ENCODE data around the gene TBC1D10A. TPM values are rescaled to one million over a fixed set of nuclear protein-coding genes. Genes with fewer than 3 reads are reported as not detected.

The TBC1D10A gene
- total RNA-seq, 1 donor from 2014 or later = 10.6 TPM

DNA sequence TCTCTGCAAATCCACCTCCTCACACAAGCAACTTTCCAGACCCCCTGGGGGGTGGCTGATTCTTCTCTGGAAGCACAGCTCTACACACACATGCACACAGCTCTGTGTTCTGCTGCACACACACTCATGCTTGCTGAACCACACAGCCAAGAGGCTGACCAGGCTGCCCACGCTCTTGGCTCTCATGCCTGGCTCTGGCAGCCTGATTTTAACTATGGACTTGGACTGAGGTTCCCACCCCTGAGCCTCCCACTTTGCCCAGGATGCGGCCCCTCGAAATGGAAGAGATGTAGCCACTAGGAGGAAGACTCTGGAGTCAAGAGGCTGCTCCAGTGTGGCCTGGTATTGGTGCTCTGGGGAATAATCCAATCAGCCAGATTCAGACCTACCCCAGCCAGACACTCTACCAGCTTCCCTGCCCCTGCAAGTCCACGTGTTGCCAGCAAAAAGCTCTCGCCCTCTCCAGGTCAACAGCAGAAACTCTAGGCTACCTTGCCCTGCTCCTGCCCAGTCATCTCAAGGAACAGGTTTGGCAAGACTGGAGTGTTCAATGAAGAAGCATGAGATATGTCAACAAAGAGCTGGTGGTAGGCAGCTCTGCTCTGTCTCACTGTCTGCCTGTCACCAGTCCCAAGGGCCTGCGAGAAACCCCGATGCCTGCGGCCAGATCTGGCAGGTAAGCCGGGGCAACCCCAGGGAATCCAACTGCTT is 28.6 kb downstream of the TBC1D10A start:
- DNase-seq = no peak

DNA sequence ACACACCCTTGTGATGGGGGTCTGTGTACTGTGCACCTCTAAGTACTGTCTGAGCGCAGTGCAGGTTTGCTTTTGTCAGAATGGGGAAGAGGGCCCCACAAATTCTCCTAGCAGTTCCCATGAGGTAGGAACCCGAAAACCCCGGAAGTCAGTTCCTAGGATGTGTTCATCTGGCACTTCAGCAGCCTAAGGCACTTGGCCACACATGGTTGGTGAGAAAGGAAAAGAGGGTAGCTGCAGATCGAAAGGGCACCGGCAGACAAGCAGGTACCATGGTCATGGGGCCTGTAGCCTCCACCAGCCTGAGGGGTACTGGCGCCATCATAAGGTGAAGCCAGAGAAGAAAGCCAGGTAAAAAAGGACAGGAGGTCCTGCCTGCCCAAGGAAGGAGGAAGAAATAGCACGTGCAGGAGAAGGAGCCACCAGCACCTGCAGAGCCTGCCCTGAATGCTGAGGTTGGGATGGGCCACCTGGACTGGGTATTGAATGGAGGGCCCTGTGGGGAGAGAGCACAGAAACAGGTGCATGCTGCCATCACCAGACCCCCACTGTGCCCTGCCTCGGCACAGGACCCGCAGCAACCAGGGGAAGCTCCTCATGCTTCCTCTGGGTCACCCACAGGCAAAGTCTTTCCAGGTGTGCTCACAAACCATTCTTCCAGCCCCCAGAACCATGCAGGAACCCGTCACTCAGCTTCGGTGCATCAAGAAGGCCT is 29.3 kb downstream of the TBC1D10A start:
- no peak for DNase-seq

DNA sequence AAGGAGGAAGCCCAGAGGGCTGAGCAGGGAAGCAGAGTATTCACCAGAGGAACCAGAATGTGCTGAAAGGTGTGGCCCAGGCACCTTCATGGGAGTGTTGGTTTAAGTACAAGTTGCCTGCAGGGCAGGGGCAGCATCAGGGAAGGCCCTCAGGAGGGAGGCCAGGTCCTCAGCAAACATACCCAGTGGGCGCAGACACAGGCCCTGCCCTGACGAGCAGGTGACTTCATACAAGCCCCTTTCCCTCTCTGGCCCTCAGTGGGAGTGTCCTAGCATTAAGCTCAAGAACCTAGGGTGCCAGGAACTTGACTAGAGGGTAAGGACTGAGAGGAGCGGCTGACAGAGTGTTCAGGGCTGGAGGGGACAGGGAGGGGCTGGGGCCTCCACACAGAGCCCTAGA is 29.9 kb downstream of the TBC1D10A start:
- no peak for DNase-seq

GRCh38 chr22:30296324-30296723 is 30.4 kb downstream of the TBC1D10A start:
- no peak for DNase-seq

GRCh38 chr22:30295576-30295975 is 31.2 kb downstream of the TBC1D10A start:
- no peak for DNase-seq

GRCh38 chr22:30294830-30295229 is 31.9 kb downstream of the TBC1D10A start:
- DNase-seq = no peak

GRCh38 chr22:30294066-30294465 is 32.7 kb downstream of the TBC1D10A start:
- DNase-seq = no peak

GRCh38 chr22:30293026-30293425 is 33.7 kb downstream of the TBC1D10A start:
- DNase-seq = no peak

DNA sequence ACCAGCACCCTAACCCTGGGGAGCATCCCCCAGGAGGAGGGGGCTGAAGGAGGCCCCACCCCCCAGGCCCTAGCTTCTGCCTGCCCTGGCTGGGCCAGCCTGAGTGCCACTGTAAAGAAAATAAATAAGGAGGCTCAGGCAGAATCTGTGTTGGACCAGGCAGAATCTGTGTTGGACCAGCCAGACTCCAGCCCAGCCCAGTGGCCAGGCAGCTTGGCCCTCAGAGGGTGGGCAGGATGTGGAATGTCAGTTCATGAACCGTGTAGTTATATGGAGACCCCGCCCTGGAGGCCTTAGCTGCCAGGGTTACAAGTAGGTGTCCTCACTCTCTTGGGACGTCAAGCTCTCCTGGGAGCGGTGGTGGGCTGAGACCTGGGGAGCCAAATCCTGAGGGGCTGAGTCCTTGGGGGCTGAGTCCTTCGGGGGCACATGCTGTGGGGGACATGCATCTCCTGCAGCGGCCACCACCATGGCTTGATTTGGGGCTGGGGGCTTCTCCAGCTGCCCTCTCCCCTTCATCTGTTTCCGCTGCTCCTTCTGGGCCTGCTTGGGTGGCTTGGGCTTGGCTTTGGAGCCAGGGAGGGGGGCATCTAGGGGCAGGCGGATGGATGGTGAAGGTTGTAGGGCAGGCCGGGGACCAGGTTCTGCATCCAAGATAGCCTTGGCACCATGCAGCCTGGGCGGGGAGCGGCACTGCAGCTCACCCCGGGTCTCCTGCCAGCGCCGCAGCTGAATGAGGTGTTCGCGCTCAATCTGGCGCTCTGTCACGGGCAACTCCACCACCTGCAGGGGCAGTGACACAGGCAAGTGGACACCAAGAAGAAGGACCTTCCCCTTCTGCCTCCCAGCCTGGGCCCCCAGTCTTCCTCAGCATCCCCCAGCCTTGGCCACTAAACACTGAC is 34.4 kb downstream of the TBC1D10A start:
- DNase-seq = no peak

GRCh38 chr22:30291058-30291892 is 35.5 kb downstream of the TBC1D10A start:
- DNase-seq = peak; percentile 96

DNA sequence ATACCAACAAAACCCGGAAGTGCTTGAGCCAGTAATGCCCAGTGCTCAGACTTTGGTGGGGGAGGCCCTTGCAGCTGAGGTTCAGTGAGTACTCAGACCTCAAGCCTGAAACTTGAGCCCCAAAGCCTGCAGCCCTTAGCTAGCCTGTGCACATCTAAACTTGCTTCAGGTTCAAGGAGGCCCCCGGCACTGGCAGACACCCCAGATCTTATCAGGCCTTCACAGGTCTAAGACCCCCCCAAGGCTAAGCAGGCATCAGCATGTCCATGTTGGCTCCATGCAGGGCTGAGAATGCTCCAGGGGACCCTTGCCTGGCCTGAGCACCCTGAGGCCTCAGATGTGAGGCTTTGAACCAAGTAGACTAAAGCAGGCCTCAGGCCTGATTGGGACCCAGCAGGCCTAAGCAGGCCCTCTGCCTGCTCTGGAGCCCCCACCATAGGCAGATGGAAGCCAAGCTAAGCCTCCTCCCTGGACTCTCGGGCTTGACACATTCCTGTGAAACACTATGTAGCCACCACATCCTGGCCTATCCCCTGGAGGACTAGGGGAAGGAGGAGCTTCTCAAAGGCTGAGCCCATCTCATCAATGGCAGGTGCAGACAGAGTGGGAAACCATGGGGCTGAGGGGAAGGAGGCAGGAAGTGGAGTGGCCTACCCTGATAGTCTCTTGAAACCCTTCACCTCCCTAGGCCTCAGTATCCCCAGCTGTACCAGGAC is 36.2 kb downstream of the TBC1D10A start:
- peak; percentile 76 for DNase-seq

DNA sequence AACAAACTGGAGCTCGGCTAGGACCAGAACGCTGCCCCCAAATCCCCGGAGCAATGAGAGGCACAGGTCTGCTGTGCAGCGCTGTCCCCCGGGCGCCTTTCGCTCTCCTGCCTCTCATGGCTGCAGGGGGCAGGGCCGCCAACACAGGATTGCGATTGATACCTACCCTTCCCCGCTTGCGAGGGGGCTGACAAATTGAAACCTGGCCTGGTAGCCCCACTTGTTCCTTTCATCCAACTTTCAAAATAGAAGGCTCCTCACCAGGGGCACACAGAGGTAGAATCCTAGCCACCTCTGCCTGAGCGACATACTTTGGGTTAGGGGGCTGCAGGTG is 36.8 kb downstream of the TBC1D10A start:
- DNase-seq = no peak

- DNase-seq = peak; percentile 97
These were observed 37.4 kb downstream of the TBC1D10A start, which contains the start of gene CASTOR1 for GRCh38 chr22:30289141-30289979. Gene CASTOR1, minus strand, starts transcription at chr22:30289505. Its CDS starts 8 bp downstream, at chr22:30289497.

DNA sequence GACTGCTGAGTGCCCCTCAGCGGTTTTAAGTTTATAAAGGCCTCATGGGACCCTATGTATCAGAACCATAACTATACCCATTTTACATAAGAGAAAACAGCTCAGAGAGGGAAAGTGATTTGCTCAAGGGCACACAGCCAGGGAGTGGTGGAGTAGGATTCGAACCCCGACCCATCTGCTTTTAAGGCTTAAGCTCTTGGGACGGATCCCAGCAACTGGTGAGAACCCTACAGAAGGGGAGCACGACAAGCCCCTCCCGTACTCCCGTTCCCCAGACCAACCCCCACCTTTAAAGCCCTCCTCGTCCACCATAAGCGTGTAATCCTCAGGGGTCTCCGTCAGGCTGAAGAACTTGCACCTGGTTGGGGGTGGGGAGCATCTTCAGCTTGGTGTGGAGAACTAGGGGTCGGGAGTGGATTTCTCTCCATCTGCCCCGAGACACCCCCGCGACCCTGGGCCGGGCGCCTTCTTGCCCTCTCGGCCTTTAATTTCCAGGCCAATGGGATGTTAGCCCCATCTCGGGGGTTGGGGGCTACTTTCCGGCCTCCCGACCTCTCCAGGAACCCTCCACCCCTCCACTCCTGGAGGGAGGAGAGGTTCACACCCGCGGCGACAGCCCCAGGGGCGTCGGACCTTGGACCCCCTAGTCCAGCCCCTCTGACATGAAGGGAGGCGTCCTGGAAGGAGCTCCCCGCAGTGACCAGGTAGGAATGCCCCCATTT is 38.2 kb downstream of the TBC1D10A start:
- DNase-seq = no peak

- peak; percentile 94 for DNase-seq
These were observed 38.9 kb downstream of the TBC1D10A start for GRCh38 chr22:30287648-30288418.

DNA sequence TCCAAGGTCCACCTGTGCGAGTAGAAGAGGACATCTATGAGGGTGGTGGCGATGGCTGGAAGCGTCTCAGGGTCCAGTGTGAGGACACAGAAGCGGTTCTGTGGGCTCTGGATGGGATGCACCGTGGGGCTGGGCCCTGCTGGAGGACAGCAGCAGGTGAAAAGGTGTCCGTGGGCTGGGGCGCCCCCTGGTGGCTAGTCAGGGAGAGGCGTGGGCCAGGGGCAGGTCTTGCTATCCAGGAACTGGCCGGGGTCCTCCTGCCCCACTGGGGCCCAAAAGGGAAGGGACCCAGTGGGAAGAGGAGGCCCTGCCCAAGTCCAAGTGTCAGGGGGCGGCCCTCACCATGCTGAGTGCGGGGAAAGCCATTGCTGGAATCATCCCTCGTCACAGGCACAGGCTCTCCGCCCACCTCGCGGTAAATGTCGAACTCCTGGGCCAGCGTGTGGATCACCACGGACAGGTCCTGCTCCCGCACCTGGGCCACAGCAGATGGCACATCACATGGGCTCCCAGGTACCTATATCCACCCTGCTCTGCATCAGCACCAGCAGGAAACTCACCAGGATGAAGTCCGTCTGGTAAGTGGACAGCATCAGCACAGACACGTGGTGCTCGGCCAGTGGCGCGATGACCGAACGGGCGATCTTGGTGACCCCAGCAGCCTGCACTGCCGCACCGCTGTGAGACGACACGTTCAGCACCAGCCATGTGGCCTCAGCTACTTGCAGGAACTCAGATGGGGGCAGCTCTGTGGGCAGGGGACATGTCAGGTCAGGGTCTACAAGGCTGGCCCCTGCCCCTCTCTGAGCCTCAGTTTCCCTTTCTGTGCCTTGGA is 39.7 kb downstream of the TBC1D10A start:
- DNase-seq = peak; percentile 79

- no peak for DNase-seq
These were observed 40.4 kb downstream of the TBC1D10A start for GRCh38 chr22:30286331-30286730.

DNA sequence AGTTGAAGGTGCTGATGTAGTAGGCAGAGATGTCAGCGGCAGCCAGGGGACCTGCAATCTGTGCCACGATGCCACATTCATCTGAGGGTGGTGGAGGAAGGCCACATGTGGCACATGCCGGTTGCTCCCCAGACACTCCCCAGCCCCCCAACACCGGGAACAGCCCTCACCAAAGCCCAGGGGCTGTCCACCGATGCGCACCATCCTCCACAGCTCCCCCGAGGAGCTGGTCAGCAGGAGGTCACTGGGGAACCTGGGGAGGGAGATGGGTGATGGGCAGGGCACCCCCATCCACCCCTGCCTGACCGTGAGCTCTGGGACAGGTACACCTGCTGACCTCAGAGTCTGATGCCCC is 40.9 kb downstream of the TBC1D10A start:
- DNase-seq = no peak
